RWPE2 (cell line): Measurements from ENCODE around the gene COPS7B.
A peak's percentile ranks its signal among the peaks of the same experiment; 100 is the strongest.

ENCODE experiments used
- ATAC-seq: fragments of 200-7000 bp; cut with Tn5 transposase; 3 replicates; pipeline ENCODE4 v1.9.1; 2021; ENCODE audit warnings: low read depth
- DNase-seq: peaks from one replicate; pipeline ENCODE4 v3.0.0-alpha.2; 2020; ENCODE audit warnings: low spot score
- H3K27ac ChIP-seq: fragments of 450-650 bp; 2 replicates; pipeline ENCODE4 v1.5.1; 2017; ENCODE audit warnings: mild to moderate bottlenecking; ENCODE audit not compliant: poor library complexity, severe bottlenecking
- H3K27me3 ChIP-seq: fragments of 250-450 bp; sonication (Bioruptor Pico); 2 replicates; pipeline ENCODE4 v1.5.1; 2021; ENCODE audit warnings: mild to moderate bottlenecking, moderate library complexity; ENCODE audit not compliant: insufficient read depth, poor library complexity, severe bottlenecking
- H3K36me3 ChIP-seq: fragments of 250-450 bp; sonication (Bioruptor Pico); 2 replicates; pipeline ENCODE4 v1.5.1; 2020; ENCODE audit warnings: low read depth, mild to moderate bottlenecking, moderate library complexity
- H3K4me1 ChIP-seq: fragments of 250-450 bp; sonication (Bioruptor Pico); 2 replicates; pipeline ENCODE4 v1.5.1; 2021; ENCODE audit warnings: mild to moderate bottlenecking, moderate library complexity; ENCODE audit not compliant: insufficient read depth, poor library complexity, severe bottlenecking
- H3K4me3 ChIP-seq: fragments of 250-450 bp; sonication (Bioruptor Pico); 2 replicates; pipeline ENCODE4 v1.5.1; 2021; ENCODE audit warnings: mild to moderate bottlenecking, moderate library complexity; ENCODE audit not compliant: severe bottlenecking
- H3K9me3 ChIP-seq: fragments of 250-450 bp; sonication (Bioruptor Pico); 2 replicates; pipeline ENCODE4 v1.5.1; 2021; ENCODE audit warnings: mild to moderate bottlenecking, moderate library complexity; ENCODE audit not compliant: severe bottlenecking
- TF ChIP-seq, protein P1 (sequence below): fragments of 450-650 bp; IDR thresholded peaks from one replicate; pipeline ENCODE4 v1.5.1; 2017; ENCODE audit warnings: mild to moderate bottlenecking, moderate library complexity; ENCODE audit not compliant: poor library complexity, severe bottlenecking

The COPS7B gene

DNA sequence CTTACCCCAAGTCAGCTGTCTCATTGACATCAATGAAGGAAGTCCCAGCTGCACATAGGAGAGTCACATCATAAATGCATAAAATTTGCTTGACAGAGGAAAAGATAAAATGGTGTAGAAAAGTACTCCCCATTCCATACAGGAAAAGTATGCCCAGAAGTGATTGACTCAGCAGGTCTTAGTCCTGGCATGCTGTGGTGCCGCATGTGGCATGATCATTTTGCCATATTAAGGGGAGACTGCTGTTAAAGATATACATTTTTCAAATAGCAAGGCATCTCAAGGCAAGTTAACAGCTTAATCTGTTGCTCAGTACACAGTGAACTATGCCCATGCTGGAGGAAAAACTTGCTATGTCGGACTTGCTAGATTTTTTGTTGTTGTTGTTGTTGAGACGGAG, 8.1 kb downstream of the COPS7B start:
- Histone ChIP-seq H3K4me3 (no peak overlapping the region), H3K36me3 (peaks cover 57% of the 10 kb centered on the region), H3K27ac (no peak overlapping the region), H3K4me1 (no peaks in the 10 kb centered on the region), H3K27me3 (no peaks in the 10 kb centered on the region), H3K9me3 (no peaks in the 10 kb centered on the region)
- TF ChIP-seq, protein P1, sequence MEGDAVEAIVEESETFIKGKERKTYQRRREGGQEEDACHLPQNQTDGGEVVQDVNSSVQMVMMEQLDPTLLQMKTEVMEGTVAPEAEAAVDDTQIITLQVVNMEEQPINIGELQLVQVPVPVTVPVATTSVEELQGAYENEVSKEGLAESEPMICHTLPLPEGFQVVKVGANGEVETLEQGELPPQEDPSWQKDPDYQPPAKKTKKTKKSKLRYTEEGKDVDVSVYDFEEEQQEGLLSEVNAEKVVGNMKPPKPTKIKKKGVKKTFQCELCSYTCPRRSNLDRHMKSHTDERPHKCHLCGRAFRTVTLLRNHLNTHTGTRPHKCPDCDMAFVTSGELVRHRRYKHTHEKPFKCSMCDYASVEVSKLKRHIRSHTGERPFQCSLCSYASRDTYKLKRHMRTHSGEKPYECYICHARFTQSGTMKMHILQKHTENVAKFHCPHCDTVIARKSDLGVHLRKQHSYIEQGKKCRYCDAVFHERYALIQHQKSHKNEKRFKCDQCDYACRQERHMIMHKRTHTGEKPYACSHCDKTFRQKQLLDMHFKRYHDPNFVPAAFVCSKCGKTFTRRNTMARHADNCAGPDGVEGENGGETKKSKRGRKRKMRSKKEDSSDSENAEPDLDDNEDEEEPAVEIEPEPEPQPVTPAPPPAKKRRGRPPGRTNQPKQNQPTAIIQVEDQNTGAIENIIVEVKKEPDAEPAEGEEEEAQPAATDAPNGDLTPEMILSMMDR, result no peak
- DNase-seq, result no peak
- no peak for ATAC-seq

DNA sequence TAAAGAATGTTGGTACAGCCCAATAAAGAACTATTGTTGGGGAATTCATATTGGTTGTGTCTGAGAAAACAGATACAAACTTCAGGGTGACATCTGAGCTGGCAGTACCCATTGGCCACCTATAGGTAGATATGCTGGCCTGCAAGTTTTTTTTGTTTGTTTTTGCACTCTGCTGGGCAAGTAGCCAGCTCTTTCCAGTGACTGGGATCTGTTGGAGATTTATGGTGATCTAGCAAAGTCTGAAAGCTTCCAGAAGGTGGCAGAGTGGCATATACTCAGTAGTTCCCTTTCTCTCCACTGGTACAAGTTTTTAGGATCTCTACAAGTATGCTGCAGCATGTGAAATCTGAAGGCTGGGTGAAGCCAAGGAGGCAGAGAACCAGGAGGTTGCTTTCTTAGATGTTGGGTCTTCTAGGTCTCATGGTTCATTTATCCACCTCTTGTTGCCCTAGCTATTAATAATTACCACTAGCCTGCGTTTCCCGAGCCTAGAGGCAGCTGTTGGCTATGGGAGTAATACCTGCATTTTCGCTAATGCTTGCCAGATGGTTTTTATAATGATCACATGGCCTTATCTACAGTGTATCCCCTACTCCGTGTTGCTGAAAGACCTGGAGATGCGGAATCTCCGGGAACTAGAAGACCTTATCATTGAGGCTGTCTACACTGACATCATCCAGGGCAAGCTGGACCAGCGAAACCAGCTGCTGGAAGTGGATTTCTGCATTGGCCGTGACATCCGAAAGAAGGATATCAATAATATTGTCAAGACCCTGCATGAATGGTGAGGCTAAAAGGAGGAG, 9.5 kb downstream of the COPS7B start:
- TF ChIP-seq, protein P1, result peak; percentile 53
- no peak overlapping the region for H3K4me3 ChIP-seq
- ATAC-seq, result peak; percentile 77
- no peaks in the 10 kb centered on the region for H3K9me3 ChIP-seq
- no peaks in the 10 kb centered on the region for H3K4me1 ChIP-seq
- no peak for DNase-seq
- H3K27ac ChIP-seq, result no peak overlapping the region
- H3K27me3 ChIP-seq, result no peaks in the 10 kb centered on the region
- H3K36me3 ChIP-seq, result peaks cover 59% of the 10 kb centered on the region

- H3K36me3 ChIP-seq, result peaks cover 66% of the 10 kb centered on the region
- ATAC-seq (no peak), DNase-seq (no peak)
- no peak overlapping the region for H3K27ac ChIP-seq
- H3K4me3 ChIP-seq, result no peak overlapping the region
- TF ChIP-seq, protein P1, result peak; percentile 51
- no peaks in the 10 kb centered on the region for H3K4me1 ChIP-seq
- no peaks in the 10 kb centered on the region for H3K9me3 ChIP-seq
- H3K27me3 ChIP-seq, result no peaks in the 10 kb centered on the region
These were observed 14.3 kb downstream of the COPS7B start for GRCh38 chr2:231800493-231801091.

GRCh38 chr2:231803501-231804138, 17.4 kb downstream of the COPS7B start:
- ATAC-seq, result no peak
- Histone ChIP-seq H3K4me1 (no peaks in the 10 kb centered on the region), H3K27me3 (no peaks in the 10 kb centered on the region), H3K9me3 (no peaks in the 10 kb centered on the region), H3K36me3 (peaks cover 59% of the 10 kb centered on the region), H3K27ac (no peak overlapping the region), H3K4me3 (no peak overlapping the region)
- DNase-seq, result no peak
- TF ChIP-seq, protein P1, result no peak
